ENCODE measurements around the gene CXADR.
"Not testable (repeated sequence)": the region's sequence is repeated elsewhere in the genome, so short reads cannot be mapped to it uniquely, and the experiment has no call there.

DNA sequence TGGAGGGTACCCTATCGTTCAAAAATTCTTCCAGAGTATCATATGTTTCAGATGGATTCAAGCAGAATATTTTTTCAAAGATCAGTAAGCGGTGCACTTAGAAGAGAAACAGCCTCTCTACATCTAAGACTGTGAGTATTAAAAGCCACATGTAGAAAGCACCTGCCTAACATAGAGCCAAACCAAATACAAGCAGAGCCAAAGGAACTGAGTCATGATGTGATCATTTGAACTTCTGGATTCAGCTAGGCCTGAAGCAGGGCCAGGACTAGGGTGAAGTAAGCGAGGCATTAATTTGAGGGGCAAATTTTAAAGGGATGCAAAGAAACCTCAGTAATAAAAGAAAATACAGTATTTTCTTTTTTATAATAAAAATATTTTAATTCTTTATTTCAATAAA lies 23.3 kb upstream of the CXADR start:
- TF ChIP-seq, protein P1, sequence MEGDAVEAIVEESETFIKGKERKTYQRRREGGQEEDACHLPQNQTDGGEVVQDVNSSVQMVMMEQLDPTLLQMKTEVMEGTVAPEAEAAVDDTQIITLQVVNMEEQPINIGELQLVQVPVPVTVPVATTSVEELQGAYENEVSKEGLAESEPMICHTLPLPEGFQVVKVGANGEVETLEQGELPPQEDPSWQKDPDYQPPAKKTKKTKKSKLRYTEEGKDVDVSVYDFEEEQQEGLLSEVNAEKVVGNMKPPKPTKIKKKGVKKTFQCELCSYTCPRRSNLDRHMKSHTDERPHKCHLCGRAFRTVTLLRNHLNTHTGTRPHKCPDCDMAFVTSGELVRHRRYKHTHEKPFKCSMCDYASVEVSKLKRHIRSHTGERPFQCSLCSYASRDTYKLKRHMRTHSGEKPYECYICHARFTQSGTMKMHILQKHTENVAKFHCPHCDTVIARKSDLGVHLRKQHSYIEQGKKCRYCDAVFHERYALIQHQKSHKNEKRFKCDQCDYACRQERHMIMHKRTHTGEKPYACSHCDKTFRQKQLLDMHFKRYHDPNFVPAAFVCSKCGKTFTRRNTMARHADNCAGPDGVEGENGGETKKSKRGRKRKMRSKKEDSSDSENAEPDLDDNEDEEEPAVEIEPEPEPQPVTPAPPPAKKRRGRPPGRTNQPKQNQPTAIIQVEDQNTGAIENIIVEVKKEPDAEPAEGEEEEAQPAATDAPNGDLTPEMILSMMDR (IDR thresholded peaks at IDR 0.05) = not testable (repeated sequence)
- TF ChIP-seq POLR2A, POLR2AphosphoS5 (IDR thresholded peaks at IDR 0.05): not testable (repeated sequence)
